ENCODE results near the gene STX1B.

The STX1B gene

GRCh38 chr16:30948667-30949649 is 61.5 kb downstream of the STX1B start, which contains the start of gene ORAI3:
Gene ORAI3, plus strand, starts transcription at chr16:30949068. Its CDS starts 222 bp downstream, at chr16:30949290.
- no peak for TF ChIP-seq CTCF (IDR thresholded peaks at IDR 0.05)

- TF ChIP-seq CTCF (IDR thresholded peaks at IDR 0.05): no peak
Measured at GRCh38 chr16:30947859-30948666, 62.4 kb downstream of the STX1B start.

- no peak for TF ChIP-seq CTCF (IDR thresholded peaks at IDR 0.05)
Measured at GRCh38 chr16:30947541-30947858, 62.9 kb downstream of the STX1B start.

- TF ChIP-seq CTCF (IDR thresholded peaks at IDR 0.05): no peak
Measured at GRCh38 chr16:30946671-30947540, 63.5 kb downstream of the STX1B start.

GRCh38 chr16:30944352-30944751 is 66.1 kb downstream of the STX1B start:
- no peak for TF ChIP-seq CTCF (IDR thresholded peaks at IDR 0.05)

- no peak for TF ChIP-seq CTCF (IDR thresholded peaks at IDR 0.05)
Measured at GRCh38 chr16:30942426-30942806, 68.0 kb downstream of the STX1B start.
